Ishikawa (cell line): ENCODE measurements around the gene TASOR2.

Source experiments
- CEBPB ChIP-seq: IDR thresholded peaks from 2 replicates; pipeline ENCODE4 v1.6.1; 2012
- CREB1 ChIP-seq: IDR thresholded peaks from 2 replicates; pipeline ENCODE4 v1.6.1; 2012; ENCODE audit warnings: low read depth
- EGR1 ChIP-seq: IDR thresholded peaks from 2 replicates; pipeline ENCODE4 v1.6.1; 2012
- EP300 ChIP-seq: IDR thresholded peaks from 2 replicates; pipeline ENCODE4 v1.6.1; 2012; ENCODE audit warnings: borderline replicate concordance
- FOXM1 ChIP-seq: IDR thresholded peaks from 2 replicates; pipeline ENCODE4 v1.6.1; 2012; ENCODE audit warnings: low read depth, borderline replicate concordance
- MAX ChIP-seq: IDR thresholded peaks from 2 replicates; pipeline ENCODE4 v1.6.1; 2012
- NFIC ChIP-seq: IDR thresholded peaks from 2 replicates; pipeline ENCODE4 v1.6.1; 2012
- RAD21 ChIP-seq: IDR thresholded peaks from 2 replicates; pipeline ENCODE4 v1.6.1; 2012; ENCODE audit warnings: low read depth
- REST ChIP-seq: IDR thresholded peaks from 2 replicates; pipeline ENCODE4 v1.6.1; 2012; ENCODE audit warnings: low read depth, mild to moderate bottlenecking
- TAF1 ChIP-seq: IDR thresholded peaks from 2 replicates; pipeline ENCODE4 v1.6.1; 2012; ENCODE audit warnings: low read depth, mild to moderate bottlenecking
- TCF12 ChIP-seq: IDR thresholded peaks from 2 replicates; pipeline ENCODE4 v1.6.1; 2012; ENCODE audit warnings: low read depth
- TEAD4 ChIP-seq: IDR thresholded peaks from 2 replicates; pipeline ENCODE4 v1.6.1; 2012
- USF1 ChIP-seq: IDR thresholded peaks from 2 replicates; pipeline ENCODE4 v1.6.1; 2012
- YY1 ChIP-seq: IDR thresholded peaks from 2 replicates; pipeline ENCODE4 v1.6.1; 2012; ENCODE audit warnings: low read depth
- ZBTB7A ChIP-seq: IDR thresholded peaks from 2 replicates; pipeline ENCODE4 v1.6.1; 2012; ENCODE audit warnings: low read depth

The TASOR2 gene

GRCh38 chr10:5654218-5654755 lies 30.4 kb upstream of the TASOR2 start:
- TF ChIP-seq FOXM1 (no peak), ZBTB7A (no peak), TAF1 (no peak), TEAD4 (no peak), YY1 (no peak), MAX (no peak), EGR1 (no peak)

GRCh38 chr10:5655121-5655520 lies 29.5 kb upstream of the TASOR2 start:
- TF ChIP-seq TAF1: no peak
- no peak for TF ChIP-seq USF1
- no peak for TF ChIP-seq CEBPB
- TF ChIP-seq EGR1: no peak
- TF ChIP-seq RAD21: no peak
- no peak for TF ChIP-seq TEAD4

- TF ChIP-seq TCF12 (no peak), REST (no peak), MAX (no peak), CREB1 (no peak), TAF1 (no peak), TEAD4 (no peak), EP300 (no peak), ZBTB7A (no peak), FOXM1 (no peak), USF1 (no peak), YY1 (no peak), RAD21 (no peak), CEBPB (no peak), EGR1 (no peak), NFIC (no peak)
Measured at GRCh38 chr10:5656737-5657579, 27.7 kb upstream of the TASOR2 start.

GRCh38 chr10:5658871-5659618 lies 25.6 kb upstream of the TASOR2 start:
- no peak for TF ChIP-seq REST
- TF ChIP-seq EP300: no peak
- TF ChIP-seq RAD21: no peak
- no peak for TF ChIP-seq FOXM1
- TF ChIP-seq TEAD4: no peak
- TF ChIP-seq ZBTB7A: no peak
- TF ChIP-seq CREB1: no peak
- no peak for TF ChIP-seq YY1
- TF ChIP-seq MAX: no peak
- no peak for TF ChIP-seq USF1
- no peak for TF ChIP-seq TAF1
